ENCODE measurements around the gene TWF1.
"Not testable (repeated sequence)": the region's sequence is repeated elsewhere in the genome, so short reads cannot be mapped to it uniquely, and the experiment has no call there.

TWF1 gene

GRCh38 chr12:43805860-43806736 is at the start of gene TWF1:
Gene TWF1 (minus strand): TSS chr12:43806317. CDS start chr12:43806245, 72 bp downstream.
- peak; percentile 89 for DNase-seq

DNA sequence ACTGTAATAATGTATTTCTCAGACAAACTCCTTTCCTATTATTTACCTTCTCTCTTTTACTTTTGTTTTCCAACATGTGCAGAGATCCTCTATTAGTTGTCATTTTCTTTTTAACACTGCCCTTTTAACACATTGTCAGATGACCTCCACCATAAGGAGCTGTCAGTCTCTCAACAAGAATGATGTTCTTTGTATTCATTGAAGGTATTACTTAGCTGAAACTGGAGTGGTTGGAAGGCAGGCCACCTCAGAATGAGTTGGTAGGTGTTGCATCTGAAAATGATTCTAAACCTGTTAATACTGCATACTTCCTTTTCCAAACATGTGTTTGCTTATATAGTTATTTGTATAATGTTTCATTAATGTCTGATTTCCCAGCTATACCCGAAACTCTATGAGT is 46.6 kb upstream of the TWF1 start:
- no peak for DNase-seq

- no peak for DNase-seq
These were observed 42.7 kb upstream of the TWF1 start for GRCh38 chr12:43848786-43849185.

DNA sequence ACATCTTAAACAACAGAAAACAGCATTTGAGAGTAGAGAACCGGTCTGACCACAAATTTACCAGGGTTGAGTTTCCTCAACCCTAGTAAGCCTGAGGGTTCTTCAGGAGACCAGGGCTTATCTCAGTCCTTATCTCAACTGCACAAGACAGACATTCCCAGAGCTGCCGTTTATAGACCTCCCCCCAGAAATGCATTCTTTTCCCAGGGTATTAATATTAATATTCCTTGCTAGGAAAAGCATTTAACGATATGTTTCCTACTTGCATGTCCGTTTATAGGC is 42.0 kb upstream of the TWF1 start:
- DNase-seq, result no peak

DNA sequence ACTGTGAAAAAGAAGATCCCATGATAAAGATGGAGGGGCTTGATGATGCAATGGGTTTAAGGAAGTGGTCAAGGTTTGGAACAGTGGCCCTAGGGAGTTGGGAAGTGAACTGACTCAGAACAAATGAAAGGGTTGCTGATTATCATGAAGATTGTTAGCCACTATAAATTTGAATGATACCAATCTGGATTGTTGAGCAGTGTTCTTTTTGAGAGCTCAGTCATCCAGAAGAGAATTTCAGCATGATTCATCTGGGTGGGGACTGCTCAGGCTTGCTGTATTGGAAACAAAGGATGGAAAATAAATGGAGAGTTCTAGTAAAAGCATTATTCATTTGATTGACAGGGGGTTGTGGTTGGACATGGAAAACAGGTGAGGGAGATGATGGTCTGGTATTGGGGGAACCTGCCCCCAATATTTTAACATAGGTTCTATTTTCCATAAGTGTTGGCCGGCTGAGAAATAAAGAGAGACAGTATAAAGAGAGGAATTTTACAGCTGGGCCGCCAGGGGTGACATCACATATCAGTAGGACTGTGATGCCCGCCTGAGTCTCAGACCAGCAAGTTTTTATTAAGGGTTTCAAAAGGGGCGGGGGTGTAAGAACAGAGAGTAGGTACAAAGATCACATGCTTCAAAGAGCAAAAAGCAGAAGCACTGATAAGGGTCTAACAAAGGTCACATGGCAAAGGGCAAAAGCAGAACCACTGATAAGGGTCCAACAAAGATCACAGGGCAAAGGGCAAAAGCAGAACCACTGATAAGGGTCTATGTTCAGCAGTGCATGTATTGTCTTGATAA is 41.5 kb upstream of the TWF1 start:
- DNase-seq, result not testable (repeated sequence)

DNA sequence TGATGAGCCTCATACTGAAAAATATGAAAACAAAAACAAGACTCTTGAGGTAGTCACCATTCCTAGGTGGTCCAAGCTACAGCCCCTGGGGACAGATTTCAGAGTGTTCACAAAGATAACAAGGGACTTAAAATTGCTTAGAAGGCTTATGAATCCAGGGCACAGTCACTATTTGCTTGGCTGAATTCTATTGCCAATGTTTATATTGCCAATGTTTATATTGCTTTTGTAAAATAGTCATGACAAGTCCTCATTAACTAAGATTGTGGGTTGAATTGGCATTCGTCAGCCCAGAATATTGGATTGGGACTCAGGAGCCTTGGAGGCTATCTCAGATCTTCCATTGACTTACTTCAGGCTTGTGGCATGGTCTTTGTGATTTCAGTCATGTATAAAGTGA is 36.1 kb upstream of the TWF1 start:
- no peak for DNase-seq

DNA sequence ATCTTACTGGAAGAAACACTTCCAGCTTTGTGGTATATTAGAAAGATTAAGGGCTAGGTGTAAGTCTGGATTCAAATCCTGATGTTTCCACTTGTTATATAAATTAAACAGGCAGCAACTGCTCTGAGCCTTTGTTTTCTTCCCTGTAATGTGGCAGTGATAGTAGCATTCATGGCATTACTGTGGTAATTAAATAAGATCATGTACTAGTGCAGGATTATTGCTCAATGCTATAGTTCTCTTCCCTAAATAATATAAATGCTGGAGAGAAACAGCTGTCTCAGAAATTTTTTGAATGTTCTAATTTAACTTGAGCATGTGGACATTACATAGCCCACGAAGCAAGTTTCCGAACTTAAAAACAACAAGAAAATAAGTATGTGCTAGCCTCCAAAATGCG is 35.1 kb upstream of the TWF1 start:
- DNase-seq, result no peak

GRCh38 chr12:43840338-43840737 is 34.2 kb upstream of the TWF1 start:
- no peak for DNase-seq

GRCh38 chr12:43836475-43836989 is 30.4 kb upstream of the TWF1 start:
- no peak for DNase-seq

GRCh38 chr12:43835656-43836474 is 29.7 kb upstream of the TWF1 start, which contains the start of gene TMEM117:
Gene TMEM117 (plus strand): TSS chr12:43836081.
- peak; percentile 58 for DNase-seq

DNA sequence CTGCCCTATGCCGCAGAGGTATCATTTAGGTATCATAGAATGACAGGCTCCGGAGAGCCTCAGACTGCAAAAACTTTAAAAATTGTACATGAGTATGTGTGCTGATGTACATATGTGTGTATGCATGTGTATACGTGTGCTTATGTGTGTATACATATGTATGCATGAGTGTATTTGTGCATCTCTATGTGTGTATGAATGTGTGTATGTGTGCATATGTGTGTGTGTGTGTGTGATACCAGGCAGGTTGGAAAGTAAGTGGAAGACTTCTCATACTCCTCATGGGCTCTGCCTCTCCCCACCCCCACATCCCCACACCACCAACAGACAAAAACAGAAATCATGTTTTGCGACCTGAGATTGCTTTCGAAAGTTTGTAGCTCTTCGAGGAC is 29.1 kb upstream of the TWF1 start:
- DNase-seq, result no peak

DNA sequence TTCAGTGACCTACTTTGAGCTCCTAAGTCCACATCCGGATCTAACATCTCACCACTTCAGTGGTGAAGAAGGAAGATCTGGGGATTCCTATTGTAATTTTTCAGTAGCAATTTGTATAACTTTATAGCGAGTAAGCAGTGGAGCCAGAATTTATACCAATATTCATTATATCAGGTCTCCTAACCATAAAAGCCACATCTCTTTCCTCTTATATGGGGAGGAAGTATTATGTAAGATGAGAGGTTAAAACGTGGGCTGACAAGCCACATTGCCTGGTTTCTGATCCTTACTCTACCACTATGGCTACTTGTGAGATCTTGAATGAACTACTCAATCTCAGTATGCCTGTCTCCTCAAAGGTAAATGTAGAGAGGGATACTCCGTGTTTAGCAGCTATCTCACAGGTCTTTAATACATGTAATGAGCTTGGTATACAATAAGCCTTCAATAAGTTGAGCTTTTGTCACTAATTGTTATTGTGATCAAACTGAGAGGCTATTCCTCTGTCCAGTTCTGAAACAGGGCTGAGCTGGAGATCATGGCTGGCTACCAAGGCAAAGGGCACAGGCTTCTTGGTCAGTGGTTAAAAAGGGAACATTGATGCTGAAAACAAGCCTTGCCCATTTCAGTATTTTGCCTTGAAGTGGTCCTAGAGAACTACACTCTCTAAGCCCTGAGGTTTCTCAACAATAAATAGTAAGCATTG is 26.5 kb upstream of the TWF1 start:
- no peak for DNase-seq

DNA sequence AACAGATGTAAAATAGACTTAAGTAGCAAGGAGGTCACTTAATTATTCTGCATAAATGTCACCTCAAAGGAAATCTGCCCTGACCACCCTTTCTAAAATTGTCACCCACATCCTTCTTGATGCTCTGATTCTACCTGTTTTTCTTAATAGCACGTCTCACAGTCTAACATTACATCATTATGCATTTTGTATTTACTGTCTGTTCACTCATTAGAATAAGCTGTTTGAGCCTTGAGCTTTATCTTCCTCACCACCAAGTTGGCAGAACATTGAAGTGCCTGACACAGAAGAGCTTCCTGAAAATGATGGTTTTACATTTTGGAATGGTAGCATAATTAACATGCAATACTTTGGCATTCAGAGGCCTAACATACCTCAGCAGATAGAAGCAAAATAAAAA is 21.0 kb upstream of the TWF1 start:
- no peak for DNase-seq

DNA sequence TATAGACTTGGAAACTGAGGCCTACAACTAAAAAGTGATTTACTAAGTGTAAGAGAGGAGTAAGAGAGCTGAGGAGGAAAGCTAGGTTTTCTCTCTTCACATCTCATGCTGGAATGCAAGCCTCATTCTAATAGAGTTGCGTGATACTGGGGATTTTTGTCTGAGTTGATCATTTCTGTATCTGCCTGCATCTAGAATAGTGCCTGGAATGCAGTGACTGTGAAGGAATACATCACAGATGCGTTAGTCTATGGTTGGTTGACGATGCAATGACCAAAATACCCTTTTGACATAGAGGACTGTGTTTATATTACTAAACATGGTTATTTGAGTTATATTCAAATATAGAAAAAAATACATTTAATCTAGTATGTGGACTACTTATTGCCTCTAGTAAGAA is 20.6 kb upstream of the TWF1 start:
- DNase-seq, result no peak

- DNase-seq, result no peak
These were observed 18.2 kb upstream of the TWF1 start for GRCh38 chr12:43824207-43824775.

GRCh38 chr12:43816168-43816567 is 10.1 kb upstream of the TWF1 start:
- DNase-seq, result no peak

DNA sequence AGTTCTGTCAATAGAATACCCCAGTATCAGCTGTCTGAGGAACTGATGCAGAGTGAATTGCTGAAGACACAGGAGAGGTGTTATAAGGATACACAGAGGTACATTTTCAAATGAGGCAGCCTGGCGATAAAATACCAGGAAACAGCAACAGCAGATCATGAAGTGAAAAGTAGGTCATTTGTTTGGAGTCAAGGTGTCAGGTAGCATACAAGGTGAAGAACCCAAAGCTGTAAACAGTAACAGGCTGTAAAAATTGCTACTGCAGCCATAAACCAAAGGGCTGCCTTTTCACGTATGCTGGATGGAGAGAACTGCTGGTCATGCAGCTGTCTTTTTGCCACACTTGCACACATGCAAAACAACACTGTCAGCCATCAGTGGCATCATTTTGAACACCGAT is 9.3 kb upstream of the TWF1 start:
- DNase-seq, result no peak

DNA sequence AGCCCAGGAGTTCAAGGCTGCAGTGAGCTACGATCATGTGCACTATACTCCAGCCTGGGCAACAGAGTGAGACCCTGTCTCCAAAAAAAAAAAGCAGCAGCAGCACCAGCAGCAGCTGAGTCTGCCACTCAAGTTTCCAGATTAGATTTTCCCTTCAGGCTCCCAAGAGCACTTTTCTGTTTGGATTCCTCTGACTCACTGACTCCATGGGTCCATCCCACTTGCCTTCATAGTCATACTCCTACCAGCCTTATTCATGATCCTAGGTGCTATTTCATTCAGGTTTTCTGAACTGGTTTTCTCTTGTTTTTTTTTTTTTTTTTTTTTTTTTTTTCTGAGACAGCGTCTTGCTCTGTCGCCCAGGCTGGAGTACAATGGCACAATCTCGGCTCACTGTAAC is 6.8 kb upstream of the TWF1 start:
- no peak for DNase-seq

DNA sequence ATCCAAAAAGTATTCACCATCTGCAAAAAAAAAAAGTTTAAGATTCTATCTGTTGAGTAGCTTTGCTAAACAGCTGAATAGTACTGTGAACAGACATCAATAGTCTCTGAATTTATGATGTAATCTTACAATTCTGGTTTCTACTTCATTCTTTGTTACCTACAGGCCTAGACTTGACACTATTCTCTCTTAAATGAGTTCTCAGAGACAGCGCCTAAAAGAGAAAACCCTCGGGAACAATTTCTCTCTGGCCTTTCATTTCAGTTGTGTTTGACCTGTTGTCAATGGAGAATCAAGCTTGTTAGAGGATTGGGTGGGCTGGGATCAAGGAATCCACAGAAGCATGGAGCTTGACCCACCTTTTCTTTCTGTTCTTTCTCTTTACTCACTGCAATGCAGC is 5.9 kb upstream of the TWF1 start:
- no peak for DNase-seq

DNA sequence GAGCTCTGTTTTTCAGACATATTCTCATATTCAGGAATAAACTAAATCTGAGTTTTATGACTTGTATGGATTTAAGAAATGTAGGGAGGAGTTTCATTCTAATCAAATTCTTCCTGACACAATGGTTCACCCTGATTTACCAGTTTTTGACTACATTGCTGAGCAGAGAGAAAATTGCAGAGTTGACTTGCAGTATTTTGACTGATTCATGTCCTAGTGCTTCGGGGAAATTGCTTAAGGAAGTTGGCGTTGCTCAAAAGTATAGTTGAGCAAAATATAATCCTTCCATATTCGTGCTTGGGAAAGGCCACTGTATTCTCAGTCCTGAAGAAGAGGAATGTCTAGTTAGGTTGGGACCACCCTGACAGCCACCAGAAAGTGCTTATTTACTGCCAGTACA is 1.3 kb upstream of the TWF1 start:
- DNase-seq, result no peak

DNA sequence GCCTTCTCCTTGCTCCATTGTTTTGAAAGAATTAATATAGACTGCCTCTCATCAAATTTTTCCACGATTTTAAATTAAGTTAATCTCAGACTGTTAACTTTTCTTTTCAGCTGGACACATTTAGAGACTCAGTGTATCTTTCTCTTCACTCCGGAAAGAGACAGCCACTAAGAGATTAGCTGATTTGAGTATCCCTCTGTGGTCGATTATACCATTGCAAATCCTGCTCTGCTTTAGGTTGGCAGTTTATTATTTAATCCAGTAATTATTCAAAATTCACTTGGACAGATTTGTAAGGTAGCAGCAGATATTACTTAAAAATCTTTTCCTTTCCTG is 588 bp upstream of the TWF1 start:
- DNase-seq, result no peak

DNA sequence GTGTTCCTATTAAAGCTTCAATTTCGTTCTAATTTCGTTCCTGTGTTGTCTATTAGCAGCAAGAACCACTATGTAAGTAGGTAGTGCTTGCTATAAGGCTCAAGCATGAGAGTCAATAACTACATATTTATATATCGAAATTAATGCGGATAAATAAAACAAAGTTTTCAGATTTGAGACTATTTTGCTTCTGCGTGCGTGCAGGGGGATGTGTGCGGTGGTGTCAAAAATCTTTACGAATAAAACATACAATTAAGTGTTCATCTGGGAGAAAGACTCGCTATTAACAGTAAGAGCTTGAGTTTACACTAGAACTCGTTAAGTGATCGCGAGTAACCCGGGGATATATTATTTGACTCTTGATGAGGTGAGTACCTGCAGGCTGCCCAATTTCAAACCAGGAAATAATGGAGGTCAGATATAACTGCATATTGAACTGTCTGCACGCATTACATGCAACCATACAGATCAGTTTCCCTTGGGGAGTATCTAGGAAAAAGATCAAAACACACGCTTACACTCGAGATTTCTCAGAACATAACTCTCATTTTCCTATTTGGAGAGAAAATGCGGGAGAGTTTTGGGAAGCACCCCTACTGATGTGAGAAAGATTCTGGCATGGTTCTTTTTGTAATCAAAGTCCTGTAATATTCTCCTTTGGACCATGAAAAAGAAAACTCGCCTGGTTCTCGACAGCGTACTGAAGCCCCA is 813 bp downstream of the TWF1 start:
- no peak for DNase-seq
